Transverse colon (tissue), 4 donors: ENCODE results near the gene SDHB. TPM values are rescaled to one million over a fixed set of nuclear protein-coding genes. Genes with fewer than 3 reads are reported as not detected.
"Not testable (repeated sequence)": the region's sequence is repeated elsewhere in the genome, so short reads cannot be mapped to it uniquely, and the experiment has no call there.

Experiments
- DNase-seq: peaks from one replicate; pipeline ENCODE4 v3.0.0-alpha.2; 2019
- H3K27ac ChIP-seq, 4 donors: fragments of 200-600 bp; sonication (generic); 2 replicates each; pipeline ENCODE4 v1.5.1; 2016 to 2018; ENCODE audit warnings: inconsistent platforms in 4 of 4
- H3K27me3 ChIP-seq: fragments of 200-600 bp; sonication (generic); 2 replicates; pipeline ENCODE4 v1.5.1; 2017; ENCODE audit warnings: inconsistent platforms
- H3K36me3 ChIP-seq, 4 donors: fragments of 200-600 bp; sonication (generic); 2 replicates each; pipeline ENCODE4 v1.5.1; 2017 to 2019; ENCODE audit warnings: inconsistent platforms in 4 of 4
- H3K4me1 ChIP-seq, 4 donors: fragments of 200-600 bp; sonication (generic); 2 replicates each; pipeline ENCODE4 v1.5.1; 2017 to 2020; ENCODE audit warnings: inconsistent platforms in 4 of 4
- H3K4me3 ChIP-seq, 4 donors: fragments of 200-600 bp; sonication (generic); 1 replicate in 1 of 4; 2 replicates in 3 of 4; pipeline versions ENCODE4 v1.5.1 to v1.6.1; 2017 to 2019; ENCODE audit warnings: inconsistent platforms in 4 of 4
- H3K9me3 ChIP-seq, 2 donors: fragments of 200-600 bp; sonication (generic); 2 replicates each; pipeline ENCODE4 v1.5.1; 2017 to 2019; ENCODE audit warnings: inconsistent platforms in 2 of 2
- EP300 ChIP-seq: sonication (generic); formaldehyde crosslinking; IDR thresholded peaks from one replicate; pipeline ENCODE4 v1.6.1; 2017; ENCODE audit warnings: antibody characterized with exemption, low read depth
- POLR2A ChIP-seq: fragments of 450-650 bp; IDR thresholded peaks from one replicate; pipeline ENCODE4 v1.6.1; 2016; ENCODE audit warnings: antibody characterized with exemption, mild to moderate bottlenecking, moderate library complexity
- POLR2AphosphoS5 ChIP-seq, 3 donors: sonication (generic); formaldehyde crosslinking; IDR thresholded peaks; one replicate each; pipeline ENCODE4 v1.6.1; 2016; ENCODE audit warnings: antibody characterized with exemption in 3 of 3
- WGBS, 2 donors: methylation state at CpG; one replicate each; pipeline ENCODE4 v1.1.5; 2018; ENCODE audit warnings: low coverage in 1 of 2; 5-methylcytosine and 5-hydroxymethylcytosine counted together
- in situ Hi-C, 4 donors: fragments of 200-750 bp; cut with MboI; loops; one replicate each; pipeline versions ENCODE4 v1.15.0 to v1.15.1; 2017; ENCODE audit warnings: low sequenced_read_pairs in 3 of 4, low pct_ligation_motif_present in 1 of 4, low pct_unique_long_range_greater_than_20kb in 1 of 4
- intact Hi-C: fragments of 100-400 bp; cut with DNase I; formaldehyde crosslinking; loops from one replicate; pipeline ENCODE4 v1.15.1; 2023; ENCODE audit warnings: low total_unique reads
- total RNA-seq, 4 donors: library from RNA; depleted of rRNA; stranded (reverse); fragments of >200 nt; gene quantifications; one replicate each; pipeline ENCODE4 v1.1.0, GENCODE V29; 2016
- TF ChIP-seq, protein P1 (sequence below), 5 experiments: fragments of 200-600 bp in 3 of 5; fragments of 450-650 bp in 2 of 5; sonication (generic) in 3 of 5; IDR thresholded peaks; 1 replicate in 2 of 5; 2 replicates in 3 of 5; pipeline ENCODE4 v1.5.1; 2016 to 2017; ENCODE audit warnings: antibody characterized with exemption in 5 of 5, inconsistent platforms in 3 of 5, mild to moderate bottlenecking in 2 of 5, moderate library complexity in 1 of 5

Gene SDHB
- total RNA-seq, 4 donors from 2014 or later: 98.7 to 266 (median 153) TPM

DNA sequence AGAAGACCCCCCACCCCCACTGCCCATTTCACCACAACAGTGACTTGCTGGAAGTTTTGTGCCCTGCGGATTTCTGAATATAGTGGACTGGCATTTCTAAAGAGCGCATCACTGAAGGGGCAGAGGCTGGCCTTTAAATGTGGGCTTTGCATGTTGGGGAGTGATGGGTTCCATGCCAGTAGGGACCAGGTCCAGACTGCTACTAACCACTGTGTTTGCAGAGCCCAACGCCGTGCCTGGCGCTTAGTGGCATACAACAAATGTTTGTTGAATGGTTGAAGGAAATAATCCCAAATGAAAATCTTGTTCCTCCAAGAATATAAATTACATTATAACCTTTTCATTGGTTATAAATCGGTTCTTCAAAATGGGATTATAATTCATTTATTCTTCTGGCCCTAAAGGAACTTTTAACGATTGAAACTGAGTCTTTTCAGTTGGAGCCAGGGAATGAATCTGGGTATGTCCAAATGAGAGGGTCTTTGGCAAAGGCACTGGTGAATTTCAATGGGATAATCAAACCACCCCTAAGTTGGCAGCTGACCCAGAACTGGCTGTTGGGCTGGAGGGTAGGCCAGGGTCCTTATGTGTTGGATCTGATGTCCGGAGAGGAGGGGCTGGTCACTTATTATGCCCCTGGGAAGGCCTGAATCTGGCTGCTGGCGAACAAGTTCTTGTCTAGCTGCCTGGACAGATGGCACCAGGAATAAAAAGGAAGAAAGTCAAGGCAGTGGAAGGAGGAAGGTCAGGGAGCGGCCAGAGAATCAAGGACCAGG is 13.8 kb upstream of the SDHB start:
- Histone ChIP-seq H3K9me3 (peaks cover 0 to 7% of the 10 kb centered on the region in 2 donors), H3K27me3 (no peaks in the 10 kb centered on the region), H3K27ac (no peak overlapping the region), H3K4me1 (no peaks in the 10 kb centered on the region), H3K36me3 (peaks cover 0 to 13% (median 3%) of the 10 kb centered on the region in 4 donors), H3K4me3 (no peak overlapping the region)
- 72 to 86% methylated on average over 9 to 10 of the region's 10 CpGs for WGBS, 2 donors
- in situ Hi-C loops: loop anchor here in 1 of 4 donors (10.0 kb wide), 1 partner anchor 267 kb away; no protein-coding TSS in a partner anchor
- intact Hi-C loops: no loop called here
- no peak for DNase-seq
- no peak for TF ChIP-seq POLR2AphosphoS5 (IDR thresholded peaks at IDR 0.05)
- TF ChIP-seq, protein P1, sequence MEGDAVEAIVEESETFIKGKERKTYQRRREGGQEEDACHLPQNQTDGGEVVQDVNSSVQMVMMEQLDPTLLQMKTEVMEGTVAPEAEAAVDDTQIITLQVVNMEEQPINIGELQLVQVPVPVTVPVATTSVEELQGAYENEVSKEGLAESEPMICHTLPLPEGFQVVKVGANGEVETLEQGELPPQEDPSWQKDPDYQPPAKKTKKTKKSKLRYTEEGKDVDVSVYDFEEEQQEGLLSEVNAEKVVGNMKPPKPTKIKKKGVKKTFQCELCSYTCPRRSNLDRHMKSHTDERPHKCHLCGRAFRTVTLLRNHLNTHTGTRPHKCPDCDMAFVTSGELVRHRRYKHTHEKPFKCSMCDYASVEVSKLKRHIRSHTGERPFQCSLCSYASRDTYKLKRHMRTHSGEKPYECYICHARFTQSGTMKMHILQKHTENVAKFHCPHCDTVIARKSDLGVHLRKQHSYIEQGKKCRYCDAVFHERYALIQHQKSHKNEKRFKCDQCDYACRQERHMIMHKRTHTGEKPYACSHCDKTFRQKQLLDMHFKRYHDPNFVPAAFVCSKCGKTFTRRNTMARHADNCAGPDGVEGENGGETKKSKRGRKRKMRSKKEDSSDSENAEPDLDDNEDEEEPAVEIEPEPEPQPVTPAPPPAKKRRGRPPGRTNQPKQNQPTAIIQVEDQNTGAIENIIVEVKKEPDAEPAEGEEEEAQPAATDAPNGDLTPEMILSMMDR (IDR thresholded peaks at IDR 0.05): no peak
- no peak for TF ChIP-seq POLR2A
- no peak for TF ChIP-seq EP300

GRCh38 chr1:17067069-17067426 is 13.2 kb upstream of the SDHB start:
- intact Hi-C loops (no loop called here), in situ Hi-C loops (loop anchor here in 1 of 4 donors (10.0 kb wide), 1 partner anchor 268 kb away; no protein-coding TSS in a partner anchor)
- Histone ChIP-seq H3K27ac (no peak overlapping the region), H3K36me3 (peaks cover 0 to 7% (median 3%) of the 10 kb centered on the region in 4 donors), H3K4me3 (no peak overlapping the region), H3K4me1 (no peaks in the 10 kb centered on the region), H3K27me3 (no peaks in the 10 kb centered on the region), H3K9me3 (peaks cover 0 to 7% of the 10 kb centered on the region in 2 donors)
- no peak for DNase-seq
- WGBS, 2 donors: 59 to 85% methylated on average over 3 of the region's 3 CpGs
- TF ChIP-seq POLR2A (no peak), POLR2AphosphoS5 (IDR thresholded peaks at IDR 0.05) (no peak), EP300 (no peak)
- TF ChIP-seq, protein P1 (IDR thresholded peaks at IDR 0.05): no peak

DNA sequence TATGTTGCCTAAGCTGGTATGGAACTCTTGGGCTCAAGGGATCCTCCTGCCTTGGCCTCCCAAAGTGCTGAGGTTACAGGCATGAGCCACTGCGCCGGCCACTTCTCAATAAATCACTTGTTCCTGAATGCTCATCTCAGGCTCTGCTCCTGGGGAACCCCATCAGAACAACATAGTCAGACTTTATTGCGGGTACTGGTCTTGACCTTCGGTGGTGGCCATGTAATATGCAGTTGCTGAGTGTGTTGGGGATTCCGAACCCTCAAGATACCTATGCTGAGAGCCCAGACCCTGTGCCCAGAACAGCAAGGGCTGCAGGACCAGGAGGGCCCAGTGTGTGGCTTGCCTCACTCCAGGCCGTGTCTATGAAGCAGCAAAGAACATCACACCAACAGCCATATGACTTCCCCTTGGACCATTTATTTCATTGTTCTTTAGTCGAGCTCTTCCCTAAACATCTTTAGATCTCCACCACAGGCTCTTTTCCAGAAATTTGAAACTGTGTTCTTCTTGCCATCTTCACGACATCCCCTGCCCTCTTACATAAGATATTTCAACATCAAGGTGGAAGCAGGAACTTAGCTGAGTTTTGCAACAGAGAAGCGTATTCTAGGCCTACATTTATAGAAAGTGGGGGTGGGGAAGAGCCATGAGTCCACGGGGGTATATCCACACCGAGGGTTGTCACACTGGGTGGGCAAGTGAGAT is 12.7 kb upstream of the SDHB start:
- no peaks in the 10 kb centered on the region for H3K4me1 ChIP-seq
- no peak overlapping the region for H3K27ac ChIP-seq
- 75 to 81% methylated on average over 7 to 11 of the region's 11 CpGs for WGBS, 2 donors
- H3K9me3 ChIP-seq: peaks cover 0 to 7% of the 10 kb centered on the region in 2 donors
- intact Hi-C loops: no loop called here
- no peak for DNase-seq
- no peak overlapping the region for H3K4me3 ChIP-seq
- TF ChIP-seq, protein P1 (IDR thresholded peaks at IDR 0.05): no peak
- no peak for TF ChIP-seq POLR2A
- no peak for TF ChIP-seq EP300
- TF ChIP-seq POLR2AphosphoS5 (IDR thresholded peaks at IDR 0.05): no peak
- H3K27me3 ChIP-seq: no peaks in the 10 kb centered on the region
- peaks cover 0 to 6% (median under 1%) of the 10 kb centered on the region in 4 donors for H3K36me3 ChIP-seq
- in situ Hi-C loops: loop anchor here in 1 of 4 donors (10.0 kb wide), 1 partner anchor 268 kb away; no protein-coding TSS in a partner anchor

DNA sequence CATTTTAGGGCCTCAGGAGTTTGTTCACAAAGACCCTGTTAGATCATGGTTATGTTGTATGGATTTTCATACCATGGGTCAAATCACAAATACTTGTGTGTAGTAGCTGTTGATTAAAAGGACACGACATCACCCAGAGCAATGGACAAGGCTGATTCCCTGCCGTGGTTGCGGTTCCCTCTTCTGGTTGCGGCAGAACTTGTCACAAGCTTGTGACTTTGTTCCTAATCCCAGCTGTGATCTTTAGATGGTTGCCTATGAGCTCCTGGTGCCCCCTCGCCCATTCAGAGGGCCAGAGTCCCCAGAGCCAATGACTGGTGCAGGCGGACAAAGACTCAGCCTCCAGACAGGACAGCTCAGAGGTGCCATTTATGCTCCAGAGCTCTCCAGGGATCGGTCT is 11.8 kb upstream of the SDHB start:
- TF ChIP-seq, protein P1 (IDR thresholded peaks at IDR 0.05): no peak
- TF ChIP-seq POLR2AphosphoS5 (IDR thresholded peaks at IDR 0.05): no peak
- TF ChIP-seq EP300: no peak
- no peak for TF ChIP-seq POLR2A
- in situ Hi-C loops: loop anchor here in 1 of 4 donors (10.0 kb wide), 1 partner anchor 269 kb away; no protein-coding TSS in a partner anchor
- Histone ChIP-seq H3K4me3 (no peak overlapping the region), H3K27ac (no peak overlapping the region), H3K9me3 (peaks cover 0 to 7% of the 10 kb centered on the region in 2 donors), H3K36me3 (no peaks in the 10 kb centered on the region), H3K27me3 (no peaks in the 10 kb centered on the region), H3K4me1 (no peaks in the 10 kb centered on the region)
- 73 to 100% methylated on average over 1 to 7 of the region's 7 CpGs for WGBS, 2 donors
- intact Hi-C loops: no loop called here
- DNase-seq: no peak

- DNase-seq, H3K4me1 ChIP-seq, H3K9me3 ChIP-seq, H3K36me3 ChIP-seq, H3K27ac ChIP-seq, intact Hi-C loops, H3K27me3 ChIP-seq, H3K4me3 ChIP-seq: not testable (repeated sequence)
- in situ Hi-C loops: loop anchor here in 1 of 4 donors (10.0 kb wide), 1 partner anchor 272 kb away; no protein-coding TSS in a partner anchor
- WGBS, 2 donors: 72% methylated on average over 7 of the region's 7 CpGs; no CpG with 5 or more reads in 1 of the 2 donors
Observed at GRCh38 chr1:17062751-17063150, 8.9 kb upstream of the SDHB start.
